Measurements from ENCODE around the gene MLLT10.
"Not testable (repeated sequence)": the region's sequence is repeated elsewhere in the genome, so short reads cannot be mapped to it uniquely, and the experiment has no call there.

Gene MLLT10

DNA sequence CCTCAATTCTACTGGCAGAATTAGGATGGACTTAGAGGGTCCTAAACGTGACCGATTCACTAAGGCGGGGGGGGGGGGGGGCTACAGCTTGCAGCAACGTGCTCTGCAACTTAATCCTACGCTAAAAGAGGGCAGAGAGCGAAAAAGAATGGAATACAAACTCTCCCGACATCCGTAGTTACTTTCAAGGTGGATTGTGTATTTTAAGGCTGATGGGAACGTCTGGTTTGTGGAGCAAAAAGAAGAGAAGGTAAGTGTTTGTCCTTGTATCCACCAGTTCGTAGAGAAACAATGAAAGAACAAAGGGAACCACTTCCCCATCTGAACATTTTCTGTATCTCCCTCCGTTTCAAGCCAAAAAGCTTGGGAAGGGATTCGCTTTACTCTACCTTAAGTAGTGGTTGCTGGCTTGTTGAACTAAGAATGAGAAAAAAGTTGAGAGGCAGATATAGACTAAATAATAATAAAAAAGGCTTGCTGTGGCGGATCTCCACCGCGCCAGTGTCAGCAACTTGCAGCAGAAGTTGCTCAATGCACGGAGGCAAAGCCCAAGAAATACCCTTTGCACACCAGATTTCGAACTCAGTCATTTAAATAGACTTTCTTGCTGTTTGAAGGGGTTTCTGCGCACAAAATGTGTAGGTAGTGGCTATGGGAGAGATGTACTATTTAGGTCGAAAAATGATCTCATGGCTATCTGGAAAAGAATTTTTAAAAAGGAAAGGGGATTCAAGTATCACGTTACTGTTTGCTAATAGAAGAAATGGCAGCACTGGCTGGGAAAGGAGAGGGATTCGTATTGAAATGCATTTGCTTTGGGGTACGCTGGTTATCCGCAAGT, 9.3 kb upstream of the MLLT10 start:
- DNase-seq = no peak
- in situ Hi-C loops (cut with HindIII; ENCODE audit: low pct_ligation_motif_present, low pct_unique_long_range_greater_than_20kb, low sequenced_read_pairs) = no loop called here

DNA sequence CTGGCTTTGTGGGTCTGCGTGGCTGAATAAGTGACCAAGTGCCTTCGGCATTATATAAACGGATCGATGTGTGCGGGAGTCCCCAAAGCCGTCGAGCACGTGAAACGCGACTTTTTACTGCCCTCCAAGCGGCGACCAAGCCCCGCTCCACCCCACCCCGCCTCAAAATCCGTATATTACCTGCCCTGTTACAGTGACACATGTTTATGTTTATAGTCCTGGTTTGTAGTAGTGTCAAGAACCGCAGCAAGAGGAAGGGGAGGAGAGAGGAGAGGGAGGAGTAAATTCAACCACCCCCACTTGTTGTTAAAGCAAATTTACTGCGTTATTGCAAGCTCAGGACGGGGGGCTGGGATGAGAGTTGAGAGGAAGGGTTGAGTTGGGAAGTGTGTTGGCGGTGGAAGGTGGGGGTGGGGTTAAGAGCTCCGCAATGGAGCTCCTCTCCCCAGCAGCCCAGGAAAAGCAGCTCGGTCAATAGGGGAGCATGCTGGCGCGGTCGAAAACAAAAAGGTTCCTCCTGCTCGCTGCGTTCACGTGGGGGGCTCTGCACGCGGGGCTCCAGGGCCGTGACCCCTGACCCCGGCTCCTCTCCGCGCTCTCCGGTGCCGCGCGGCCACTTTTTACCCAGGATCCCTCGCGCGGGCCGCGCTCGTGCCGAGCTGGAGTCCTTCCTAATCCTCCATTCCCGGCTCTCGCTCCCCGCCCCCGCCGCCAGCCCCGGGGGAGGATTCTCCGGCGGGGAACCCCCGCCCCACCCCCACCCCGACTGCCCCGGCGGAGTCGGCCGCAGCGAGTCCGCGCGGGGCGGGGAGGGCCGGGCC, 8.5 kb upstream of the MLLT10 start, which contains the start of gene SKIDA1:
SKIDA1 (minus strand) TSS at position 316 of the 821 bp plus-strand sequence. CDS start 7,860 bp downstream, outside the sequence.
- peak; percentile 86 for DNase-seq
- in situ Hi-C loops (cut with HindIII; ENCODE audit: low pct_ligation_motif_present, low pct_unique_long_range_greater_than_20kb, low sequenced_read_pairs) = no loop called here

DNA sequence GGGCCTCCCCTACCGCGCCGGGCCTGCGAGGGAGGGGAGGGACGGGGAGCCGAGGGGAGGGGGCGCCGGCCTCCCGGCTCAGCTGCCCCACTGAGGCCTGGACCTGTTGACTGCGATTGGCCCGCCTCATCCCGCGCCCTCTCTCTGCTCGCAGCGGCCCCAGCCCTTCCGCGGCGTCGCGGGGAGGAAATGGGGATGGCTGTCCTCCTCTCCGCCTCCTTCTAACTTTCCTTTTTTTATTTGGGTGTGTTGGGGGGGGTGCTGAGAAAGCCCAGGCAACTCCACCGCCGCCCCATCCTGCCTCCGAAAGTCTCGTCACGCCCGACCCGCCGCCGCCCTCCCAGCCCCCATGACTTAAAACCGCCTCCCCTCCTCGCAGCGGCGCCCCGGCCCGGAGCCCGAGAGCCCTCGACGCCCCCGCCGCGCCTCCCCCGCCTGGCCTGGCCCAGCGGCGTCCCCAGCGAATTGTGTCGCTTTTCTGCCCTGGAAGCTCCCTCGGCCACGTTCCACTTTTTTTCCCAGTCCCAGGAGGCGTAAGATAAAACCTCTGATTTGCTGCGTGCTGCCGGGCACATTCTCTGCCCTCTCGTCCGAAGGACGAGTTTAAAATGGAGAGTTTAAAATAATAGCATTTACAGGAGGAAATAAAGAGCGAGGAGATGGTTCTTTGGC, 7.7 kb upstream of the MLLT10 start:
- DNase-seq = peak; percentile 87
- in situ Hi-C loops (cut with HindIII; ENCODE audit: low pct_ligation_motif_present, low pct_unique_long_range_greater_than_20kb, low sequenced_read_pairs) = no loop called here

DNA sequence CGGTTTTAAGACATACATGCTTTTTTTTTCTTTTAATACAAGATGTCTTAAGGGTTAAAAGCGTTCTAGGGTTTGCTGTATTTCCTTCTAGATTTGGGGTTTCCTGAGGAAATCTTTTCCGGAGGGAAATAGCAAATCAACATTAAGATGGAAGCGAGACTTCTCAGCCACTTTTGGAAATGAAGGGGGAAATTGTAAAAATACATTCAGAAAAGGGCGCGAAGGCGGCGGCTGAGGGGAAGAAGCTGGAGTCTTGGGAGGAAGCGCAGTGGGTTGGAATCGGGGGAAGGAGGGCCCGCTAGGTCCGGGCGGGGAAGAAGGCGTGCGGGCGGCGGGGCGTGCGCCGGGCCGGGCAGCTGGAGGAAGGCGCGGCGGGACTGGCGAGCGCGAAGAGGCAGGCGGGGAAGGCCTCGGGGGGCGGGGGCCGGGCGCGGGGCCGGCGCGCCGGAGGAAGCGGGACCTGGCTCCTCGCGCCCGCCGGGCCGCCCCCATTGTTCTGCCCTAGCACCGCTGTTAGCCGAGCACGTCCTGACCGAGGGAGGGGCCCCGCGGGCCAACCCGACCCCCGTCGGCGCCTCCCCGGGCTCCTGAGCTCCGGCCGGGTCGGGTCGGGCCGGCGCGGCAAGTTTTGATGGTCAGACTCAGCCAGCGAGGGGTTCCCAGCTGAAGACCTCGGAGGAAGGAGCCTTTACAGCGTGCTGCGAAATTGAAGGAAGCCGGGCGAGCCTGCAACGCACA, 7.0 kb upstream of the MLLT10 start:
- DNase-seq = peak; percentile 58
- in situ Hi-C loops (cut with HindIII; ENCODE audit: low pct_ligation_motif_present, low pct_unique_long_range_greater_than_20kb, low sequenced_read_pairs) = no loop called here

DNA sequence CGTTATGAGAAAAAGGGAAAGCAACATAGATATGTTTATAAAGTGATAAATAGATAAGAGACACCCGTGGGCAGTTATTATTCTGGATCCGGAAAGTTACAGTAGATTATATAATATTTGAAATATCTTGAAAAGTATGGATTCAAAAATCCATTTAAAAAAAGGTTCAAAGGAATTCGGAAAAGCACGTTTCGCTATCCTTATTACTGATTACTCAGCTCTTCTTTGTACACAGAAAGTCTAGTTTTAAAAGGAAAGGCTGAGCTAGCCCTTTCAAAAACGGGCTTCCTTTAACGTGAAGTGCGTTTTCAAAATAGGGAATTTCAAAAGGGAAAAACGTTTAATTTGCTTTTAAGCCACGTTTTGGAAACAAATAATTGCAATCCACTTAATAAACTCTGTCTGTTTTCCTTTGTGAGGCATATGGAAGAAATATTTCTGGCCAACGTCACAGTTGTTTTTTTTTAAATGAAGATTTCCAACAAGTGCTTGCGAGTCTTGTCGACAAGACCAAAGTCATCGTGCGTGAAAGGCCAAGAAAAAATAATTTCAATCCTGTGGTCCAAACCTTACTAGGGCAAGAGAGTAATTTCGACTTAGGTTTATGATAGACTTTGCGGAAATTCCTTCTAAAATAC, 6.3 kb upstream of the MLLT10 start:
- in situ Hi-C loops (cut with HindIII; ENCODE audit: low pct_ligation_motif_present, low pct_unique_long_range_greater_than_20kb, low sequenced_read_pairs) = no loop called here
- peak; percentile 51 for DNase-seq

DNA sequence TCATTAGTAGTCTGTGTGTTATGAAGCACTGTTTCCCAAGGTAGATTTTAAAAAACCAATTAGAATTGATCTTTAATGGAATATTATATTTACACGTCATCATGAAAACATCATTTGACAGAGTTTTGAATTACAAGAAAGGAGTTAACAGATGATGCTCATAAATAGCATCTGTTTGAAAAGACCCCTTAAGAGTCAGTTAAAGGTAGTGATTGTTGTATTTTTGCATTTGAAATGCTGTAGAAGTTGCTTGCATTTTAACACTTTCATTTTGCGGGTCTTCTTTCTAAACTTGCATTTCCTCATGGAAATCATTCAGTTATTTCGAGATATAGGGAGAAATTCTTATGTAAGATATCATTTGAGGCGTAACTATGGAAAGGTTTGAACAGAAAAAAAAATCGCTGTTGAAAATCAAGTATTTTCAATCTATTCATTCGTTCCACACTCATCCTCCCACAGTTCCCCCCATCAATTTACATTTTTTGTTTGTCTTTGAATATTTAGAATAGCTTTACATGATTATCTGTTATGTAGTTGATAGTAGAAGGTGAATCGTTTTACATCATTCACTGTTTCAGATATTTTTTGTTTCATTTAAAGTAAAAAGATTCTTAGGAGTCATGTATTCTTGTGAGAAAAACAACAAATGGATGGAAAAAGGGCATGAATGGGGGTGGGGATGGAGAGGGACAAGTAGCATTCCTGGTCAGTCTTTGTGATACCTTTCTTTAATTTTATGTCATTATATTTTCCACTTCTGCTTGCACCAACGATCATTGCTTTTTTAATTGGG, 5.6 kb upstream of the MLLT10 start:
- in situ Hi-C loops (cut with HindIII; ENCODE audit: low pct_ligation_motif_present, low pct_unique_long_range_greater_than_20kb, low sequenced_read_pairs) = no loop called here
- DNase-seq = no peak

DNA sequence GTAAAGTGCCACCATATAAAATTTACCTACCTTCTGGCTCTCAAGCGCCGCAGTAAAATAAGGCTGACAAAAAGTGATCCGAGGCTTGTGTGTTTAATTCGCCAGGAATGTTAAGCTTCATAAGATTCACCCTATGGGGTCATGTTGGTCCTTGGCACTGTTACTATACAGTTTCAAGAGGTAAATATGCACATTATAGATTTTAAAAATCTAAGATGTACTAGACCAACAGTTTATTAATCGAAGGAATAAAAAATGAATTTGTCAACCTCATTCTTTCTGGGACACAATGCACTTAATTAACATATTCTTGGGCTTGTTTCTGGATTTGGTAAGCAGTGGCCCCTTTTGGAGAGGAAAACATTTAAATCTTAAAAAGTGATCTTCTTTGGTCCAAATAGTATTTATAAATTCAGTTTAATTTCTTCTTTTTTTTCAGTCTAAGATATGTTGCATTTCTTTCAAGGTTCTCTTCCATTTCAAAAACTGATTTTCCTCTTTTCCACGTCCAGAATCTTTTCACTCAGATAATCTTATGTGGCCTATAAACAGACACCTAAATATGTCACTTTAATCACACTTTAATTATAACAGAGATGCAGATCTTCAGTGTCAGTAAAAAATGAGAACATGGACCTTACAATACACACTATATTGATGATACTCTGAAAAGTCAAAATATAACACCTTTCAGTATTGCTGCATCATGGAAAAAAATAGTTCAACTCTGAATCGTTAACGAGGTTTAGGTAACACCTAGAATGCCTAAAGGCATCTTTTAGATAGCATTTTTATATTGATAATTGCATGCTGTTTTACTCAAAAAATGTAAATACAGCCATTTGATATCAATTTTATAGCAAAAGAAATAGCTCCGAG, 4.8 kb upstream of the MLLT10 start:
- DNase-seq = peak; percentile 65
- in situ Hi-C loops (cut with HindIII; ENCODE audit: low pct_ligation_motif_present, low pct_unique_long_range_greater_than_20kb, low sequenced_read_pairs) = no loop called here

DNA sequence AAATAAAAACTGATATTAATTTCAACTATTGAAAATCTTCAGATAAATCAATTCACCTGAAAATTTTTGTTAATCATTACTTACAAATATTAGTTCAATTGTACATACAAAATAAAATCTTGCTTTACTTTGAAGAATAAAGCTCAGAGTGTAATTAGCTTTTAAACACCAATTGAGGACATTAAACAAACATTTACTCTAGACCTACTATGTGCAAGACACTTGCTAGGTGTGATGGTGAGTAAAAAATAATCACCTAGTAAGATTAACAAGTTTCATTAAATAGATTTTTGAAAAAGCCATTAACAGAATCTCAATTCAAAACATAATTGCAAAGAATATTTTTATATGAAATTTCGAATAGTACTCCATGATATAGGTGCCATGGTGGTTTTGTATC, 3.9 kb upstream of the MLLT10 start:
- no peak for DNase-seq

DNA sequence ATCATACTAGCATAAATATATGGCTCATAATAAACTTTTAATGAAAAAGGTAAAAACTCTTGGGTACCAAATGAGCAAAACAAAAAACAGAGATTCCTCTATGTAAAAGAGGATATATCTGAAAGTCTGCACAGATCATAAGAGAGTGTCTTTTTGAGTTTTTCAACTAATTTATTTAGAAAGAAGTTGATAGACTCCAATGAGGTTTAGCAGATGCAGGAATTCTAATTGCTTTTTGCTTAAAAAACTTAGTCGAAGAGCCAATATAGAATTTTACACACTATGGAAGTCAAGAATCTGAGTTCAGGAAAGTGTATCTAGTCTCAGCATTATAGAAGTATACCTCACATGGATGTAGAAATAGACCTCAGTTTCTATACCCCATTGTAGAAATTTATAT, 3.4 kb upstream of the MLLT10 start:
- in situ Hi-C loops (cut with HindIII; ENCODE audit: low pct_ligation_motif_present, low pct_unique_long_range_greater_than_20kb, low sequenced_read_pairs) = no loop called here

More for the DNA sequence above, 3.9 kb upstream of the MLLT10 start:
- in situ Hi-C loops (cut with HindIII; ENCODE audit: low pct_ligation_motif_present, low pct_unique_long_range_greater_than_20kb, low sequenced_read_pairs) = no loop called here

DNA sequence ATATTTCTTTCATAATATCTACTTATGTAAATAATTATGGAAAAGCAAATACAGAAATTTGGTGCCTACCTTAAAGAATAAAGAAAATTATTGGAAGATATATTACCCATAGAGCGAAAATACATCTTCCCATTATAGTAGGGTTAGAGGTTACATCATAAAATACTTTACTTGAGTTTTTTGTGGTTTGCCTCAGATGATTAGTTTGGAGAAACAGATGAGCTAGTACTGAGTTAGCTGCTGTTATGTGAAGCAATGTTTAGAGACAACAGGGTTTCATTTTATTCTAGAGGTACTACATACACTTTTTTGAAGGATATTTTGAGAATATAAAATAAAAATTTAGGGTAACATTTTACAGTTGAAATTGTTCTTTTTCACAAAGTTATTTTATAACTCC, 2.9 kb upstream of the MLLT10 start:
- in situ Hi-C loops (cut with HindIII; ENCODE audit: low pct_ligation_motif_present, low pct_unique_long_range_greater_than_20kb, low sequenced_read_pairs) = no loop called here
- peak; percentile 44 for DNase-seq

More for the DNA sequence above, 3.4 kb upstream of the MLLT10 start:
- DNase-seq = no peak

DNA sequence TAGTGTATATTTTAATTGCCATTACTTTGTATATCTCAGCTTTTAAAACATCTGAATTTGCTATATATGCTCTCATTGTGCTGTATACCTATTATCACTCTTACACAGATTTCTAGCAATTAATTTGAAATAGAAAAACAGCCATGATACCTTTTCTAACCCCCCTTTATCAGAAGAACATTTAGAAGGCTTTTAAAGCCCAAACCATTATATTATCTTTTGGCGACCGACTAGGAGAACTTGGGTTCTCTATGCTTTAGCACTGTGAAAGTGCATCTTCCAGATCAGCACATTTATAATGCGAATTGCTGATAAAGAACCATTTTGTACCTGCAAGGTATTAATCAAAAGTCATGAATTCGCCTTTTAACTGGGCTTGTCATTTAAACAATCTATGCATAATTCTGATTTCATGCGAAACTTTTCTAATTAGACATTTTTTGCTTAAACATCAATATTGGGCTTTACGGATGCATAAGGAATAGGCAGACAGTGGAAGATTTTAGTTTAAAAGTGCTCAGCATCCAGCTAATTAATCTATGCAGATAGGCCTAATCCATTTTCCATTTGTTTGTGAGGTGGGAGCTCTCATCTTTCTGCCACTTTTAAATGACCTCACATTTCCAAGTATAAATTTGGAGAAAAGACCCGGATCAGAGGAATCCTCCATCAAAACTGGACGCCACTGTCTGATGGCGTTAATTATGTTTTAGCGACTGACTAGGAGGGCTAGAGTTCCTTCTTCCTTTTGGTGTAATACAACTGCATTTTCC, 1.2 kb upstream of the MLLT10 start:
- DNase-seq = no peak
- in situ Hi-C loops (cut with HindIII; ENCODE audit: low pct_ligation_motif_present, low pct_unique_long_range_greater_than_20kb, low sequenced_read_pairs) = no loop called here

DNA sequence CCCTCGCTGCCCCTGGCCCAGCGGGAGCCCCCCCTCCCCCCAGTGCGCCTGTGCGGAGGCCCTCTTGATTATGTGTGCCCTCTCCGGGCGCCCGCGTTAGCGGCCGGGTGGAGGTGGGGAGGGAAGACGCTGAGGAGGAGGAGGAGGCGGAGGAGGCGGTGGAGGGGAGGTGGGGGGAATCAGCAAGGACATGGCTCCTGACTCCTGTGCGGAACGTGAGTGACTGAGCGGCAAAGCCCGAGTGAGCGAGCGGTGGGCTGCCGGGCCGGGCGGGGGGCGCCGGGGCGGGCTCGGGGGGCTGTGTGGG, 201 bp downstream of the MLLT10 start:
- DNase-seq = no peak
- in situ Hi-C loops (cut with HindIII; ENCODE audit: low pct_ligation_motif_present, low pct_unique_long_range_greater_than_20kb, low sequenced_read_pairs) = no loop called here

DNA sequence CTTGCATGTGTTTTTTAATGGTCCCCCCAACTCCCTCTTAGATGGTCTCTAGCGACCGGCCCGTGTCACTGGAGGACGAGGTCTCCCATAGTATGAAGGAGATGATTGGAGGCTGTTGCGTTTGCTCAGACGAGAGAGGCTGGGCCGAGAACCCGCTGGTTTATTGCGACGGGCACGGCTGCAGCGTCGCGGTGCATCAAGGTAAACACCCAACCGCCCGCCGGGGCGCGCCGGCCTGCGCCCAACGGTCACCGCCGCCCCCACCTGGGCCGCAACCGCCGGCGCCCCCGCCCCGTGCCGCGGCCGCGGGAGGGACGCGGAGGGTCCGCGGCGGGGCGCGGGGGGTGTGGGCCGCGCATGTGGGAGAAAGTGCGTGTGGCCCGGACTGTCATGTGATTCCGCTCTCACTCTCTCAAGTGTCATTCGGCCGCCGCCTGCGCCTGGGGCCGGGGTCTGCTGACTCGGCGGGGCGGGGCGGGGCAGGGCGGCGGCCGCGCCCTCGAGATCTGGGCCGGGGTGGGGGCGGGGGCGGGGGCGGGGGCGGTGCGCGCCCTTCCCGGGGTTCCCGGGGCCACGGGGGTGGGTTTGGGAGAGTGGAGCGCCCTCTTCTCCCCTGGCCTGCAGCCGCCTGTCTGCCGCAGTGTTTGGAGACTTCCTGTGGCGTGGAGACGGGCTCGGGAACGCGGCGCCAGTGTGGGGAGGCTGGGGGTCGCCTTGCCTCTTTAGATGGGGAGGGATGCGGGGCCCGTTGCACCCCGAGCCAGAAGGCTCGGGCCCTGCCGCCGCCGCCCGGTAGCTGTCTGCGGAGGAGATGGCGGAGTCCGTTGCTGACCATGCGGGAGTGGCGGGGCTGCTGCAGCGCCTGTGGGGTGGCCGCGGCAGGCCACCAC, 817 bp downstream of the MLLT10 start:
- in situ Hi-C loops (cut with HindIII; ENCODE audit: low pct_ligation_motif_present, low pct_unique_long_range_greater_than_20kb, low sequenced_read_pairs) = no loop called here
- DNase-seq = peak; percentile 43

DNA sequence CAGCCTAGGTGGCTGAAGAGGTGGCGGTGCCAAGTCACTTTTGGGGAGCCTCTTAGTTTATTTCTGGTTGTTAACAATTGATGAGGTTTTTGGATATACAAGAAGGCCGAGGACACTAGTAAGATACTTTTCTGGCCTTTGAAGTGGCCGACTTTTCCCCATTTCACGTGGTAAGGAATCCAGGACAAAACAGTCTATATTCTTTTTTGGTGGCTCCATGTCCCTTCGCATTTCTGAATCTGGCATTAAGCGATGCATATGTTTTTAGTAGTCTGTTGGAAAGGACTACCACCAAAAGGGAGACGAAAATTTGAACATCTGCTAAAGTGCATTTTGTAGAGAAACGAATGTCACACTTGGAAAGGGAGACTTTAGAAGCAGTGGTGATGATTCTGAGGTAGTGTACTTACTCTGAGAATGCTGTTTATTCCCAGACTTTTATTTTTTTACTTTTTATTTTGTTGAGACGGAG, 1.5 kb downstream of the MLLT10 start:
- in situ Hi-C loops (cut with HindIII; ENCODE audit: low pct_ligation_motif_present, low pct_unique_long_range_greater_than_20kb, low sequenced_read_pairs) = no loop called here
- no peak for DNase-seq

DNA sequence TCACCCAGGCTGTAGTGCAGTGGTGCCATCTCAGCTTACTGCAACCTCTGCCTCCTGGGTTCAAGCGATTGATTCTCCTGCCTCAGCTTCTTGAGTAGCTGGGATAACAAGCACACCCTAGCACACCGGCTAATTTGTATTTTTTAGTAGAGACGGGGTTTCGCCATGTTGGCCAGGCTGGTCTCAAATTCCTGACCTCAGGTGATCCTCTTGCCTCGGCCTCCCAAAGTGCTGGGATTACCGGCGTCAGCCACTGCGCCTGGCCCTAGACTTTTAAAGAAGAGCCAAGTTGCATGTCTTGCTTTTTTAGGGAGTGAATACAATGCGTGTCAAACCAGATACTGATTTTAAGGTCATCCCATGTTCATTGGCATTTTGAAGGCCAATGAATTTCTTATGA, 1.9 kb downstream of the MLLT10 start:
- DNase-seq; in situ Hi-C loops (cut with HindIII; ENCODE audit: low pct_ligation_motif_present, low pct_unique_long_range_greater_than_20kb, low sequenced_read_pairs): not testable (repeated sequence)

Measured in ACHN (cell line).